Peyer's patch (tissue), 4 donors: ENCODE measurements around the gene MBIP.
"Not testable (repeated sequence)": the region's sequence is repeated elsewhere in the genome, so short reads cannot be mapped to it uniquely, and the experiment has no call there.

Experiments
- CTCF ChIP-seq, 6 experiments: fragments of 450-650 bp in 4 of 6; fragments of 200-600 bp in 2 of 6; sonication (generic) in 1 of 6; IDR thresholded peaks; one replicate each; pipeline ENCODE4 v1.5.1; 2017 to 2019; ENCODE audit warnings: antibody characterized with exemption in 6 of 6, mild to moderate bottlenecking in 3 of 6, moderate library complexity in 1 of 6
- POLR2A ChIP-seq, 2 donors: fragments of 450-650 bp; IDR thresholded peaks; one replicate each; pipeline ENCODE4 v1.5.1; 2017; ENCODE audit warnings: antibody characterized with exemption in 2 of 2, mild to moderate bottlenecking in 2 of 2, moderate library complexity in 2 of 2

GRCh38 chr14:36327573-36327972 is 7.1 kb upstream of the MBIP start:
- TF ChIP-seq CTCF, POLR2A (IDR thresholded peaks at IDR 0.05): not testable (repeated sequence)
